ENCODE measurements around the gene ZDHHC20.

ZDHHC20 gene

GRCh38 chr13:21354721-21355120, 104.4 kb downstream of the ZDHHC20 start:
- no peak for TF ChIP-seq CTCF (IDR thresholded peaks at IDR 0.05)

GRCh38 chr13:21348488-21349120, 110.5 kb downstream of the ZDHHC20 start:
- TF ChIP-seq CTCF (IDR thresholded peaks at IDR 0.05) = no peak

GRCh38 chr13:21347753-21348318, 111.3 kb downstream of the ZDHHC20 start:
- TF ChIP-seq CTCF (IDR thresholded peaks at IDR 0.05) = no peak

GRCh38 chr13:21344662-21345176, 114.4 kb downstream of the ZDHHC20 start:
- no peak for TF ChIP-seq CTCF (IDR thresholded peaks at IDR 0.05)

GRCh38 chr13:21343659-21344058, 115.4 kb downstream of the ZDHHC20 start:
- TF ChIP-seq CTCF (IDR thresholded peaks at IDR 0.05) = no peak

GRCh38 chr13:21342699-21343442, 116.2 kb downstream of the ZDHHC20 start:
- TF ChIP-seq CTCF (IDR thresholded peaks at IDR 0.05) = no peak

- TF ChIP-seq CTCF (IDR thresholded peaks at IDR 0.05) = no peak
These were observed 117.3 kb downstream of the ZDHHC20 start for GRCh38 chr13:21341637-21342422.

Data from LNCAP (cell line).